CD4-positive, alpha-beta T cell treated with Interleukin-17A for 4 hours (primary cell): ENCODE data around the gene YKT6.
"Not testable (repeated sequence)": the region's sequence is repeated elsewhere in the genome, so short reads cannot be mapped to it uniquely, and the experiment has no call there.

ENCODE experiments used
- DNase-seq: peaks from one replicate; pipeline ENCODE4 v3.0.0-alpha.2; 2020; ENCODE audit warnings: mixed read lengths

Gene YKT6

GRCh38 chr7:44200699-44201461 is at the start of gene YKT6:
TSS of gene YKT6 (plus strand) at chr7:44200978. CDS start at chr7:44201136, 158 bp downstream.
- DNase-seq: peak; percentile 95

- no peak for DNase-seq
Observed at GRCh38 chr7:44151956-44152355, 48.8 kb upstream of the YKT6 start.

DNA sequence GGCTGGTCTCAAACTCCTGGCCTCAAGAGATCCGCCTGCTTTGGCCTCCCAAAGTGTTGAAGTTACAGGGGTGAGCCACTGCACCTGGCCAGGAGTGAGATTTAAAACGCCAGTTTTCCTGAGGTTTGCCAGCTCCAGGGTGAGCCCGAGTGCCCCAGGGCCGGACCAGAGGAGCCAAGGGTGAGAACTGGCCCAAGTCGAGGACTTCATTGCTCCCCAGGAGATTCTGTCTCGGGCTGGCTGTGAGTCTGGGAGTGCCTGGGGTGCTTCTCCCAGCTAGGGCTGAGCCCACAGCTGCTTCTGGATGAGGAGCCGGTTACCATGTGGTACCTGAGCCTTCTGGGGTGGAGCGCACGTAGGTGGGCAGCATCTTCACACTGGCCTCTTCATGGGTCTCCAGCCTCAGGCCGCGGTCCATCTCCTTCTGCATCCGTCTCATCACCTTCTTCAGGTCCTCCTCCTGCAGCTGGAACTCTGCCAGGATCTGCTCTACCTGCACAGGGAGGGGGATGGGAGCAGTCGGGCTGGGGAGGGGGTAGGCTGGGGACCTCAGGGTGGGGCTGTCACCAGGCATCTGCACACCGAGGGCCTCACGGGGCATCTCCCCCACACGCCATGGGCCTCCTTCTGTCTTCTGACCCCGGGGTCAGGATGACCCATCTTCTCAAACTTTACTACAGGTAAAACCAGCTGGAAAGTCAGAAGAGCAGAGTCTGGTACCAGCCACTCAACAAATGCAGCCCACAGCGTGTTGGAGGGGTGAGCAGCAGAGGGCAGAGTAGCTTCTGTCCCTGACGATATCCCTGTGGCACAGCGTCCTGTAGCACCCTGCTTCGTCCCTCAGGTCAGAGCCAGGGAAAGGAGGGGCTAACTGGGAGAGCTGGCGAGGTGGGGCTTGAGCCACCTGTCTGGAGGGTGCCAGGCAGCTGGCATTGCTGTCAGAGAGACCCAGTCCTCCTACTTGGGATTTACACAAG is 47.5 kb upstream of the YKT6 start:
- no peak for DNase-seq

GRCh38 chr7:44153948-44154335 is 46.8 kb upstream of the YKT6 start:
- no peak for DNase-seq

DNA sequence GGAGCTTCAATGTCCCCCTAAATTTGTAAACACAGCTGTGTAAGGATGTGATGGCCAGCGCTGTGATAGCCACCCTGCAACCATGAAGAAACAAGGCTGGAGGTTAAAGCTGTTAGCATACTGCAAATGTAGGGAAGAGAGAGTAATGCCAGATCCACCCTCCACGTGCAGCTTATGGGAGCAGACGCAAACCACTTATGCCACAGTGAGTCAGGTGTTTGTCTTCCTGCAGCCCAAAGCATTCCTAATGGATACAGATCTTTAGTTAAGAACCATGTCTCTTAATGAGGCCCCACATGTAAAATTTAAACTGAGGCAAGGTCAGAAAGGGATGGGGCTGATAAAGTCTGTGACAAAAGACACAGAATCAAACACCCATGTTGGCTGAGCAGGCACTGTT is 46.1 kb upstream of the YKT6 start:
- no peak for DNase-seq

DNA sequence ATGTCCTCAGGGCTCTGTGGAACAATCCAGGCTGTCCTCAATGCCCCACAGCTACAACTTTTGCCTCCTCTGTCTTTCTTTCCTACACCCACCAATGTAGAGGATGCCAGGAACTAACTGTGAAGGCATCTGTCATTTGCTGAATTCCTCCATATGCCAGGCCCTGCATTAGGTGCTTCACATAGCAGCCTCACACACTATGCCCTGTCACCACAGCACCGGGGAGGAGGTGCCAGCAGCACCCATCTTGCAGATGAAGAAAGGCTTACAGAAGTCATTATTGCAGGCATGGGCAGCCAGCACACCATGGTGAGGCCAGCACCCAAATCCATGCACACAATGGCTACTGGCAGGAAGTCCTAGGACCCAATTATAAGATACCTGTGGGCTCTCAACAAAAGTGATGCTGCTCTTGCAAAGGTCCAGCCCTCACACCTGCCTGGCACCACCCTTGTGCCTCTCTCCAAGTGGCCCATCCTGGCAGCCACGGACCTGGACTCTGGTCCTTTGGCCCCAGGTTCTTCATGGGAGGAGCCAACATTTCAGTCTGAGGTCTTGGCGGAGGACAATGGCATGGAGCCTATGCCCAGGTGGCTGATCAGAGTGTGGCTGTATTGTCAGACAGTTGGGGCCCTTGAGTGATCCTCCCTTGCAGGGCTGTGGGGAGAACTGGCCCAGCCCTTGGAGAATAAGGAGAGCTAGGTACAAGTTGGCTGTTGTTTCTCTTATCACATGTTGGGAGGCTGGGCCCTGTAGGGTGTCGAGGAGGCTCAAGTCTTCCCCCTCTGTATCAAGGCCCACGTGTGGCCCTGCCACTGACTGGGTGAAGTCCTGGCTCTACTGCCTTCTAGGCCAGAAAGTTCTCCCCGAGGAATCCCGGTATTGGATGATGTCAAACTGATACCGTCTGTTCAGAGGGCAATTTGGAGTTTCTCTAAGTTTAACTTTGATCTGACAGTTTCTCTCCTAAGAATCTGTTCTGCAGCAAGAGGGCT is 45.3 kb upstream of the YKT6 start:
- no peak for DNase-seq

DNA sequence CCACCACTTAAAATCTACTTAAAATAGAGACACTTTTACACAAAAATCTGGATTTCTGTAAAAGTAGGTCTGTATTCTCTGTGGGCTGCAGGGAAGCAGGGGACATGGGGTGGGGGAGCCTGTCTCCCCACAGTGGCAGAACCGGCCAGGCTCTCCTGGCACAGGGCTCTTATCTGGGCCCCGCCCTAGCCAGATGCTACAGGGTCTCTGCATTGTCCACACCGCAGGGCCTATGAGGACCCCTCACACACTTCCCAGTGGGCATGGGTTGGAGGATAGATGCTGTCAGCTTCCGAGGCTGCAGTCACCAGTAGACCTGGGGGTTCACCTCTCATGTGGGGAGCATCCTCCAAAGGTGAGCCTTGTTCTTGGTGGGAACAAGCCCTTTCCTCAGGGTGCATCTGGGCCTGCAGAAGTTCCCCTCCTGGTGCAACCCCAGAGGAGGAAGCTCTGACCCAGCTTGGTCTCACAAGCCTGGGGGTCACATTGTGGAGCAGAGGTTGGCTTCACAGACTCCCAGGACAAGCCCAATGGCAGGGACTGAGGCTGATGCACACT is 44.2 kb upstream of the YKT6 start:
- no peak for DNase-seq

DNA sequence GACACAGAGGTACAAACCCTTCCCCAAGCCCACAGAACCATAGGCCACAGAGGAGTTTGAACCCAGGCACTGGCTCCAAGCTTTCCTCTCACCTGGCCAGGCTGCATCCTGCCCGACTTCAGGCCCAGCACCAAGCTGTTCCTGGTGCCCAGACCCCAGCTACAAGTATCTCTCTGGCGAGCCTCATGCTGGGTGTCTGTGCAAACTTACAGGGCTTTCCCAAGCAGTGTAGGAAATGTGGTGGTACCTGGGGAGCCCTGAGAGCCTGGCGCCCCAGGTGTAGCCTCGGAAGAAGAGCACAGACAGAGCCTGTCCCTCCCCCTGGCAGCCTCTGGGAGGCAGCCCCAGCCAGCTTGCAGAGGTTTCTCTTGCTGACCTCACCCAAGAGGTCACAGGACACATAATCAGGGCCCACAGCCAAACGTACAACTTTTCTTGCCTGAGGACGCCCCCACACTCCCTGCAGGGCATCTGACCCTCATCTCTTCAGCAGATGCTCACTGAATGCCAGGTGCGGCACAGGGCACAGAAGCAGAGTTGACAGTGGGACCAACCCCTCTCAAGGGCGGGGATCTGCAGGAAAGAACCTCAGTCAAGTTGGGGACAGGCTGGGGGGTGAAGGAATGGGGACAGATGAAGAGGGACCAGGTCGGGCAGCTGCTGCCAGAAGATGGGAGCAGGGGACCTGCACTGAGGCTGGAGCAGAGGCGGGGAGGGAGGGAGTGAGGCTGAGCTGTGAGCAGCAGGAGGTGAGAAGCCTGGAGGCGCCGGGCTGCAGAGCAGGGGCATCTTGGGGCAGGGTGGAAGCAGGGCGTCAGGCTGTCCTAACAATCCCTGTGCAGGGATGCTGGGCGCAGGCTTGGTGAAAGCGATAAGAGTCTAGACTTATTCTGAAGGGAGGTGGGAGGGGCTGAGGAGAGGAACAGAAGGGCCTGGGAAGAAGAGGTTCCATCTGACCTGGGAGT is 43.4 kb upstream of the YKT6 start:
- no peak for DNase-seq

GRCh38 chr7:44158096-44158872 is 42.5 kb upstream of the YKT6 start:
- DNase-seq: no peak

- DNase-seq: no peak
Observed at GRCh38 chr7:44158873-44159631, 41.7 kb upstream of the YKT6 start.

DNA sequence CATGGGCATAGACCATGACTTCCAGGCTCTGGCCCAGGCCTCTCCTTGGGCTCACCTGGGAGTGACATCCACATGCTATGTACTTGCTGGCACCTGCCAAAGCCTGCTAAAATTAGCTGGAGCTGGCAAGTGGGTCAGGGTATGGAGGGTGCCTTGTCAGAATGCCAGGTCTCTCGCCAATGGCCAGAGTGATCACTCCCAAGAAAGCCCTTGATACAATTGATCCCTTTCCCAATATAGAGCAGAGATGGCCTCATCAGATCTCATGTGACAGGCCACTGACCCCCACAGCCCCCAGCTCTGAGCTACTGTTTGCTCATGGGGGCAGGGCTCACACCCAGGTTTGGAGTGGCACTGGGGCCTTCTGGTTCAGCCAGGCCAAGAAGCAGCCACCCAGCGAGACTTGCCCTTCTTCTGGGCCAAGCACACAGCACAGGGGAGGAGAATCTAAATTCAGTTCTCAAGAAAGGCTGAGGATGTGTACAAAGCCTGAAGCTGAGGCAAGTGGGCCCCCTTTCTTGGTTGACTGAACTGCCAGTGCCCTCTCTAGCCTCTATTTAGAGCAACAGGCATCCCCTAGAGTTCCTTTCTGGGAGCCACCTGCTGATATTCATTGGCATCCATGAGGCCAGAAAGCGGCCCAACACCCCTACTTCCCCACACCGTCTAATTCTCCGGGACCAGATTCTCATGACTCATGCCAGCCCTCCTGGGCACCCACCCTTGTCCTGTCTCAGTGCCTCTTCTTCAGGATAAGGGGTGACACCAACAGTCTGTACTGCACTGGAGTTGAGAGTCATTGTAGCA is 40.8 kb upstream of the YKT6 start:
- no peak for DNase-seq

DNA sequence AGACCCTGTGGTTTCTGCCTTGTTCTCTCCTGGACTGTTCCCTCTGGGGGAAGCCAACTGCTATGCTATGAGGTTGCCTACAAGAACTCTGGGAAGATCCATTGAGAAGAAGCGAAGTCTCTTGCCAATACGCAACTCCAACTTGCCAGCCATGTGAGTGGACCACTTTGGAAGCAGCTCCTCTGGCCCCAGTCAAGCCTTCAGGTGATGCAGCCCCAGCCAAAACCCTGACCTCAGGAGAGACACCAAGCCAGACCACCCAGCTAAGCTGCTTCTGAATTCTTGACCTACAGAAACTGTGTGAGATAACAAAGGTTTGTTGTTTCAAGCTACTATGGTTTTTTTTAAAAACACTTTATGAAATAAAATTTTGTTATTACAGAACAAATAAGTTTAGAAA is 39.4 kb upstream of the YKT6 start:
- DNase-seq: no peak

DNA sequence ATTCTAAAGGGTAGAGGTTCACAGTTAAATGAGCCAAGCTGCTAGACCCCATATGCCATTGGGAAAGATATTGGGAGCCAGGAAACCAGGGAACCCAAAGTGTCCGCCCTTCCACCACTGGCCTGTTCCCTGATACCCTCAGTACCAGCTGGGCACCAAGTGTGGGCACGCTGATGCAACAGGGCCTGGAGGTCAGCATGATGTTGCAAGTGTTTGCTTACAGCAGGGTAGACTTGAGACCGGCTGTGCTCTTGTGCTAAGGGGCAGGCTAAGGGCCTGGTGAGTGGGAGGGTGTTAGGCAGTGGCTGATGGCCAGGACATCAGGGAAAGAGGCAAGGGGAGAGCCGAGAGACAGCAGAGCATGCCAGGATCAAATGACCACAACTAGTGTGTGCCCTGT is 38.6 kb upstream of the YKT6 start:
- no peak for DNase-seq

GRCh38 chr7:44162785-44163395 is 37.9 kb upstream of the YKT6 start:
- DNase-seq: no peak

DNA sequence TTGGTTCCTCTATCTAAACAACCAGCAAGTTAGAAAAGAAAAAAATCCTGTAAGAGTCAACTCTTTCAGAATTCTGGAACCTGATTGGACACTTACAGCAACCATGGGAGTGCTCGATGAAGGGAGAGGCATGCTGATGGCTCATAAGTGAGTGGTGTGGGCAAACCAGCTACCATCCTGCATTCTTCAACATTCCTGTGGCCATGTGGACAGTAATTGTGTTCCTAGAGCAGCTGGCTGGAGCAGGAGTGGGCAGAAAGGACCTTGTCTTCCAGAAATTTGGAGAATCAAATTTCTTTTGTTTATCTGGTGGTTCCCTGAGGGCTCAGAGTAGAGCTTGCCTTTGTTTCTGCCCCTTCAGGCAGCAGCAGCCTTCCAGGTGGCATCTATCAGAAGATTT is 37.2 kb upstream of the YKT6 start:
- DNase-seq: no peak

- no peak for DNase-seq
Observed at GRCh38 chr7:44167920-44168319, 32.9 kb upstream of the YKT6 start.

- DNase-seq: not testable (repeated sequence)
Observed at GRCh38 chr7:44171901-44172300, 28.9 kb upstream of the YKT6 start.

GRCh38 chr7:44172352-44172751 is 28.4 kb upstream of the YKT6 start:
- no peak for DNase-seq
